Ovary (tissue), 3 donors: ENCODE measurements around the gene ERRFI1.

ENCODE experiments used
- EP300 ChIP-seq: sonication (generic); formaldehyde crosslinking; IDR thresholded peaks from one replicate; pipeline ENCODE4 v1.6.1; 2017; ENCODE audit warnings: antibody characterized with exemption
- POLR2A ChIP-seq: fragments of 450-650 bp; IDR thresholded peaks from one replicate; pipeline ENCODE4 v1.6.1; 2017; ENCODE audit warnings: antibody characterized with exemption, mild to moderate bottlenecking, moderate library complexity
- TF ChIP-seq, protein P1 (sequence below), 3 donors: fragments of 450-650 bp in 2 of 3; fragments of 200-600 bp in 1 of 3; IDR thresholded peaks; one replicate each; pipeline versions ENCODE4 v1.5.1 to v1.8.0; 2016 to 2022; ENCODE audit warnings: antibody characterized with exemption in 3 of 3, mild to moderate bottlenecking in 1 of 3
- donor health status: DM: no; HTN: no; CAD: no.

DNA sequence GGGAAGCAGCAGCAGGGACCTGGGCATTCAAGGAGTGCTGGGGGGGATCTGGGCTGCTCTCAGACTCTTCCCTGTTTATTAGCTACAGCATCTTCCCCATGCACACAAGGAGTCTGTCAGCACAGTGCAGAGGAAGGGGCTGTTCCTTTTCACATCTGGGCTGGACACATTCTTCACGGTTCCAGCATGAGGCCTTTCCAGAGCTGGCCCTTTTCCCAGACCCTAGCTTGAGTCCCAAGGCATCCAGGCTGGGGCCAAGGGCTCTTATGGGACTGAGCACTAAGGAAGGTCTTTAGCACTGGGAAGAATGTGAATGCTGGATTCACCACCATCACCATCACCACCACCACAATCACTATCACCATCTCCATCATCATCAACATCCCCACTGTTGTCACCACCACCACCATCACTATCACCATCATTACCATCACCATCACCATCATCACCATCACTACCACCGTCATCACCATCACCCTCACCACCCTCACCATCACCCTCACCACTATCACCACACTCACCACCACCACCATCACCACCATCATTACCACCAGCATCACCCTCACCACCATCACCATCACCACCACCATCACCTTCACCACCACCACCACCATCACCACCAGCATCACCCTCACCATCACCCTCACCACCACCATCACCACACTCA is 36.2 kb downstream of the ERRFI1 start:
- TF ChIP-seq EP300 (no peak), POLR2A (no peak)
- TF ChIP-seq, protein P1, sequence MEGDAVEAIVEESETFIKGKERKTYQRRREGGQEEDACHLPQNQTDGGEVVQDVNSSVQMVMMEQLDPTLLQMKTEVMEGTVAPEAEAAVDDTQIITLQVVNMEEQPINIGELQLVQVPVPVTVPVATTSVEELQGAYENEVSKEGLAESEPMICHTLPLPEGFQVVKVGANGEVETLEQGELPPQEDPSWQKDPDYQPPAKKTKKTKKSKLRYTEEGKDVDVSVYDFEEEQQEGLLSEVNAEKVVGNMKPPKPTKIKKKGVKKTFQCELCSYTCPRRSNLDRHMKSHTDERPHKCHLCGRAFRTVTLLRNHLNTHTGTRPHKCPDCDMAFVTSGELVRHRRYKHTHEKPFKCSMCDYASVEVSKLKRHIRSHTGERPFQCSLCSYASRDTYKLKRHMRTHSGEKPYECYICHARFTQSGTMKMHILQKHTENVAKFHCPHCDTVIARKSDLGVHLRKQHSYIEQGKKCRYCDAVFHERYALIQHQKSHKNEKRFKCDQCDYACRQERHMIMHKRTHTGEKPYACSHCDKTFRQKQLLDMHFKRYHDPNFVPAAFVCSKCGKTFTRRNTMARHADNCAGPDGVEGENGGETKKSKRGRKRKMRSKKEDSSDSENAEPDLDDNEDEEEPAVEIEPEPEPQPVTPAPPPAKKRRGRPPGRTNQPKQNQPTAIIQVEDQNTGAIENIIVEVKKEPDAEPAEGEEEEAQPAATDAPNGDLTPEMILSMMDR (IDR thresholded peaks at IDR 0.05): no peak
